CD4-positive, alpha-beta T cell treated with Interleukin-17A for 4 hours (primary cell): ENCODE measurements around the gene SCYL1.

Source experiments
- DNase-seq: peaks from one replicate; pipeline ENCODE4 v3.0.0-alpha.2; 2020; ENCODE audit warnings: mixed read lengths

The SCYL1 gene

GRCh38 chr11:65493367-65494176, 31.3 kb upstream of the SCYL1 start:
- no peak for DNase-seq

GRCh38 chr11:65496304-65497140, 28.4 kb upstream of the SCYL1 start:
- peak; percentile 25 for DNase-seq

GRCh38 chr11:65497141-65498041, 27.5 kb upstream of the SCYL1 start:
- peak; percentile 99 for DNase-seq

GRCh38 chr11:65498042-65498726, 26.7 kb upstream of the SCYL1 start:
- DNase-seq, result peak; percentile 68

- no peak for DNase-seq
These were observed 26.2 kb upstream of the SCYL1 start for GRCh38 chr11:65498727-65498976.

GRCh38 chr11:65498977-65499712, 25.7 kb upstream of the SCYL1 start, which contains the start of gene MALAT1:
Gene MALAT1 (plus strand): TSS chr11:65499045.
- peak; percentile 95 for DNase-seq

- no peak for DNase-seq
These were observed 25.0 kb upstream of the SCYL1 start for GRCh38 chr11:65499713-65500386.

GRCh38 chr11:65500387-65501185, 24.3 kb upstream of the SCYL1 start:
- peak; percentile 46 for DNase-seq

- no peak for DNase-seq
These were observed 23.8 kb upstream of the SCYL1 start for GRCh38 chr11:65501186-65501471.

GRCh38 chr11:65501472-65502273, 23.2 kb upstream of the SCYL1 start:
- DNase-seq, result no peak

GRCh38 chr11:65502274-65502554, 22.7 kb upstream of the SCYL1 start:
- no peak for DNase-seq

- DNase-seq, result peak; percentile 18
These were observed 22.1 kb upstream of the SCYL1 start for GRCh38 chr11:65502555-65503367.

- DNase-seq, result no peak
These were observed 21.4 kb upstream of the SCYL1 start for GRCh38 chr11:65503368-65503948.

GRCh38 chr11:65503949-65504673, 20.8 kb upstream of the SCYL1 start:
- no peak for DNase-seq

- DNase-seq, result no peak
These were observed 20.0 kb upstream of the SCYL1 start for GRCh38 chr11:65504674-65505465.

- DNase-seq, result no peak
These were observed 19.2 kb upstream of the SCYL1 start for GRCh38 chr11:65505466-65506289.
